Kidney epithelial cell (primary cell): ENCODE measurements around the gene DUSP12. TPM values are rescaled to one million over a fixed set of nuclear protein-coding genes. Genes with fewer than 3 reads are reported as not detected.

Source experiments
- DNase-seq: peaks from one replicate; pipeline ENCODE4 v3.0.0-alpha.2; 2010; ENCODE audit warnings: low read depth
- H3K27me3 ChIP-seq: 2 replicates; pipeline ENCODE4 v1.6.0; 2011; ENCODE audit warnings: low read length; ENCODE audit not compliant: control insufficient read depth, insufficient read depth
- H3K36me3 ChIP-seq: 2 replicates; pipeline ENCODE4 v1.5.1; 2011; ENCODE audit warnings: low read length; ENCODE audit not compliant: control insufficient read depth, insufficient read depth
- H3K4me3 ChIP-seq: 2 replicates; pipeline ENCODE4 v1.5.1; 2011; ENCODE audit warnings: low read depth, mild to moderate bottlenecking, control low read depth, low read length
- total RNA-seq: library from RNA; depleted of rRNA; stranded (reverse); fragments of >200 nt; gene quantifications from 2 replicates; pipeline ENCODE4 v1.2.3, GENCODE V29; 2015
- TF ChIP-seq, protein P1 (sequence below): IDR thresholded peaks from 2 replicates; pipeline ENCODE4 v1.5.1; 2011; ENCODE audit warnings: mild to moderate bottlenecking, moderate library complexity, low read length, control low read depth, inconsistent platforms; ENCODE audit not compliant: insufficient read depth, poor library complexity, severe bottlenecking

Gene DUSP12, protein sequence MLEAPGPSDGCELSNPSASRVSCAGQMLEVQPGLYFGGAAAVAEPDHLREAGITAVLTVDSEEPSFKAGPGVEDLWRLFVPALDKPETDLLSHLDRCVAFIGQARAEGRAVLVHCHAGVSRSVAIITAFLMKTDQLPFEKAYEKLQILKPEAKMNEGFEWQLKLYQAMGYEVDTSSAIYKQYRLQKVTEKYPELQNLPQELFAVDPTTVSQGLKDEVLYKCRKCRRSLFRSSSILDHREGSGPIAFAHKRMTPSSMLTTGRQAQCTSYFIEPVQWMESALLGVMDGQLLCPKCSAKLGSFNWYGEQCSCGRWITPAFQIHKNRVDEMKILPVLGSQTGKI
- 48.0 and 49.7 TPM in 2 replicates for total RNA-seq

DNA sequence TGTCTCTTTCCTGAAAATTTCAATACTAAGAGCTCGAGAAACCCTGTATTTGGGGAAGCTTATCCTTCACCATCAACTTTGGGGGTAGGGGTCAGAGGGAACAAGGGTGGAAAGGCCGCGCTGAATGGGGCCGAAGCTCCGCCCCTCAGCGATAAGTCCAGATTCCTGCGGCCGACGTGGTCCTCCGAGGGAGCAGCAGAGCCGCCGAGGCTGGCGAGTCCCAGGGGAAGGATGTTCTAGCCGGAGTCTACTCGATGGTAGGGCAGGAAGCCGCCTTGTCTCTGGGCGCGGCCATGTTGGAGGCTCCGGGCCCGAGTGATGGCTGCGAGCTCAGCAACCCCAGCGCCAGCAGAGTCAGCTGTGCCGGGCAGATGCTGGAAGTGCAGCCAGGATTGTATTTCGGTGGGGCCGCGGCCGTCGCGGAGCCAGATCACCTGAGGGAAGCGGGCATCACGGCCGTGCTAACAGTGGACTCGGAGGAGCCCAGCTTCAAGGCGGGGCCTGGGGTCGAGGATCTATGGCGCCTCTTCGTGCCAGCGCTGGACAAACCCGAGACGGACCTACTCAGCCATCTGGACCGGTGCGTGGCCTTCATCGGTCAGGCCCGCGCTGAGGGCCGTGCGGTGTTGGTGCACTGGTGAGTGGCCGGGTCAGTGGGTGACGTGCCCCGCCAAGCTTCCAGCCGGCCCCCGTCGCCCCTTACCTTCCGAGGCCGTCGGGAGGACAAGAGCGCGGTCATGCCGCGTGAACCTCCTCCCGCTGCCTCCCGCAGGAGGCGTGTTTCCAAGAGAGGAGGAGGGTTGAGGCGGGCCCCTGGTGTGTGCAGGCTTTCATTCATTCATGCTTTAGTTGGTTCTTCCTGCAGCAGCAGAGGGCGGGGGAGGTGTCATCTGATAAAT, at the start of gene DUSP12:
Gene DUSP12, plus strand, starts transcription at position 278 of the 899 bp plus-strand sequence. Its CDS starts 16 bp downstream, at position 294.
- Histone ChIP-seq H3K36me3 (no peaks in the 10 kb centered on the region), H3K27me3 (no peaks in the 10 kb centered on the region), H3K4me3 (peak within 1 kb of the TSS; percentile 88)
- peak; percentile 86 for DNase-seq
- TF ChIP-seq, protein P1, sequence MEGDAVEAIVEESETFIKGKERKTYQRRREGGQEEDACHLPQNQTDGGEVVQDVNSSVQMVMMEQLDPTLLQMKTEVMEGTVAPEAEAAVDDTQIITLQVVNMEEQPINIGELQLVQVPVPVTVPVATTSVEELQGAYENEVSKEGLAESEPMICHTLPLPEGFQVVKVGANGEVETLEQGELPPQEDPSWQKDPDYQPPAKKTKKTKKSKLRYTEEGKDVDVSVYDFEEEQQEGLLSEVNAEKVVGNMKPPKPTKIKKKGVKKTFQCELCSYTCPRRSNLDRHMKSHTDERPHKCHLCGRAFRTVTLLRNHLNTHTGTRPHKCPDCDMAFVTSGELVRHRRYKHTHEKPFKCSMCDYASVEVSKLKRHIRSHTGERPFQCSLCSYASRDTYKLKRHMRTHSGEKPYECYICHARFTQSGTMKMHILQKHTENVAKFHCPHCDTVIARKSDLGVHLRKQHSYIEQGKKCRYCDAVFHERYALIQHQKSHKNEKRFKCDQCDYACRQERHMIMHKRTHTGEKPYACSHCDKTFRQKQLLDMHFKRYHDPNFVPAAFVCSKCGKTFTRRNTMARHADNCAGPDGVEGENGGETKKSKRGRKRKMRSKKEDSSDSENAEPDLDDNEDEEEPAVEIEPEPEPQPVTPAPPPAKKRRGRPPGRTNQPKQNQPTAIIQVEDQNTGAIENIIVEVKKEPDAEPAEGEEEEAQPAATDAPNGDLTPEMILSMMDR = peak; percentile 36

DNA sequence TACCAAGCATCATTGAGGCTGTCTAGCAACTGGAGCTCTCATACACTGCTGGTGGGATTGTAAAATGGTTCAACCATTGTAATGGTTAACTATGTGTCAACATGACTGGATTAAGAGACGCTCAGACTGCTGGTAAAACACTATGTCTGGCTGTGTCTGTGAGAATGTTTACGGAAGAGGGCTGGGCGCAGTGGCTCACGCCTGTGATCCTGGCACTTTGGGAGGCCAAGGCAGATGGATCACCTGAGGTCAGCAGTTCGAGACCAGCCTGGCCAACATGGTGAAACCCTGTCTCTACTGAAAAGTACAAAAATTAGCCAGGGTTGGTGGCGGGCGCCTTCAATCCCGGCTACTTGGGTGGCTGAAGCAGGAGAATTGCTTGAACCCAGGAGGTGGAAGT, 47.3 kb upstream of the DUSP12 start:
- Histone ChIP-seq H3K36me3 (no peaks in the 10 kb centered on the region), H3K27me3 (no peaks in the 10 kb centered on the region), H3K4me3 (no peak overlapping the region)
- peak; percentile 56 for DNase-seq
- TF ChIP-seq, protein P1 = no peak

DNA sequence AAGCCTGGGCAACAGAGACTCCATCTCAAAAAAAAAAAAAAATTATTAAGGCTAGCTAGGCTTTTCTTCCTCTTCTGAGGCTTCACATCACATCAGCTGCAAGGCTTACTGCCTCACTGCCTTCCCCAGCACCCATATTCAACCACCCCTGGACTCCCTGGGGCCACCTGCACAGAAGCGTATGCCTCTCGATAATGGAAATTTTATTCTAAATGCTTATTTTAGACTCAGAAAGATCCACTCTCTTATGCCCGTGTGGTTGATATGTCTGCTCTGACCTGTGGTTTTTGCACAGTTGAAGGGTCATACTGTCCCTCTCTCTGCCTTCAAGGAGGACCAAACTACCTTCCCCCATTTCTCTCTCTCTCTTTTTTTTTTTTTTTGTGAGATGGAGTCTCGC, 44.0 kb upstream of the DUSP12 start:
- Histone ChIP-seq H3K27me3 (no peaks in the 10 kb centered on the region), H3K4me3 (no peak overlapping the region), H3K36me3 (no peaks in the 10 kb centered on the region)
- TF ChIP-seq, protein P1 = no peak
- no peak for DNase-seq

DNA sequence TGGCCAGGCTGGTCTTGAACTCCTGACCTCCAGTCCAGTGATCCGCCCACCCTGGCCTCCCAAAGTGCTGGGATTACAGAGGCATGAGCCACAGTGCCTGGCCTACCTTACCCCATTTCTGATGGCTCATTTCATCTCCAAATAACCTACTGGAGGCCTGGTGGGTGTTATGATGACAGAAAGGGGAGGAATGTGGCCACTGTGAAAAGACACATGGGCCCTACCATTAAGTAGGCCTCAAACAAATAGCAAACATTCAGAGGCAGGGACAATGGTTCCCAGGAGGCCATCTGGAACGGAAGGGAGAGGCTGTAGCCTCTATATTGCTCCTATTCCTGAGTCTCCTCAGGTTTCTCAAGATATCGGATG, 43.5 kb upstream of the DUSP12 start:
- H3K36me3 ChIP-seq = no peaks in the 10 kb centered on the region
- TF ChIP-seq, protein P1 = no peak
- no peak overlapping the region for H3K4me3 ChIP-seq
- no peak for DNase-seq
- no peaks in the 10 kb centered on the region for H3K27me3 ChIP-seq

DNA sequence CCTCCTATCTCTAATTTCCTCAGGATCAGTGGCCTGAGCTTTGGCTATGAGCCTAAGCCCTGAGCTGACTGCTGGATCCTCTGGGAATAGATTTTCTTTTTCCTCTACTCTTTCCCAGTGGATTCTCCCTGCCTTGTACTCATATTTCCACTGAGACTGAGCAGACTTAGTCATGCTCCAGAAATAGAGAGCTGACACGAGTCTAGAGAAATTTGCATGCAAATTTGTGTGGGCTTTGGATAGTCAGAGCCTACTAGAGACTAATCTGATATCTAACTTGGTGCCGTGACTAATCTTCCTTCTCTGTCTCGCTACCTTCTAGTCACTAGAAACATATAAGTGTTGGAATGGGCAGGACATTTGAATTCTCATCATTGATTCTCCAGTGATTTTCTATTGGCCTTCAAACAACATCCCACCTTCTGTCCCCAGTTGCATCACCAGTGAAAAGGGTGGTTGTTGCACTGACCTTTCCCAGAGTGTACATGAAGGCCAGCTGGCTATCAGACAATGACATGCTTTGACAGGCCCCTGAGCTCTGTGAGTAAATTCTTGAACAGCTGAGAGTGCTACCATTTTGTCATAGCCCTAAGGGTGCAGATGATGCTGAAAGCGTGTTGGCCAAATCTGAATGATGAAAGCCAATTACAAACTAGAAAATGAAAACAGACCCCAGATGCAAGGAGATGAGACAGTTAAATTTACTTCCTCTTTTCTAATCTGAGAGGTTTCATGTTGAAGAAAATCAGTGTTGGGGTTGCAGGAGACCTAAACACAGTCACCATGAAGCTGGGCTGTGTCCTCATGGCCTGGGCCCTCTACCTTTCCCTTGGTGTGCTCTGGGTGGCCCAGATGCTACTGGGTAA, 42.9 kb upstream of the DUSP12 start, which contains the start of gene FCRLA:
Gene FCRLA, plus strand, starts transcription at position 748 of the 866 bp plus-strand sequence. Its CDS starts 36 bp downstream, at position 784.
- no peaks in the 10 kb centered on the region for H3K36me3 ChIP-seq
- H3K27me3 ChIP-seq = no peaks in the 10 kb centered on the region
- TF ChIP-seq, protein P1 = no peak
- H3K4me3 ChIP-seq = no peak within 1 kb of the TSS
- DNase-seq = peak; percentile 78
